Activated CD8-positive, alpha-beta memory T cell treated with anti-CD3 and anti-CD28 coated beads for 4 hours (primary cell): Measurements from ENCODE around the gene ANKRD10.
A peak's percentile ranks its signal among the peaks of the same experiment; 100 is the strongest.

ENCODE experiments used
- DNase-seq, 2 donors: peaks; one replicate each; pipeline ENCODE4 v3.0.0-alpha.2; 2020; ENCODE audit warnings: low read depth in 2 of 2

ANKRD10 gene

GRCh38 chr13:110914331-110915056, 375 bp downstream of the ANKRD10 start:
- DNase-seq = peak; percentile 42 to 49

DNA sequence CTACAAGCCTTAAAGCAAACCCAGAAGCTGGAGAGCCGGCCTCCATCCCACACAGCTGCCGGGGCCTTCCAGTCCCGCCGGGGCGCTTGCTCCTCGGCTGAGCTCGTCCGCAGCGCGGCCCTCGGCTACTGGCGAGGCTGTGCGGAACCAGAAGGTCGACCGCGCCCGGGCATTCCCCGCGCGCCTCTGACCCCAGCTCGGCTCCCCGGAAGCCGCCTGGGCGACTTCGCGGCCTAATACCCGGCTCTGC, 863 bp downstream of the ANKRD10 start:
- DNase-seq = no peak

- DNase-seq = no peak
Observed at GRCh38 chr13:110913322-110914080, 1.4 kb downstream of the ANKRD10 start.

- no peak for DNase-seq
Observed at GRCh38 chr13:110912651-110913051, 2.2 kb downstream of the ANKRD10 start.

GRCh38 chr13:110911880-110912279, 3.0 kb downstream of the ANKRD10 start:
- DNase-seq = no peak

DNA sequence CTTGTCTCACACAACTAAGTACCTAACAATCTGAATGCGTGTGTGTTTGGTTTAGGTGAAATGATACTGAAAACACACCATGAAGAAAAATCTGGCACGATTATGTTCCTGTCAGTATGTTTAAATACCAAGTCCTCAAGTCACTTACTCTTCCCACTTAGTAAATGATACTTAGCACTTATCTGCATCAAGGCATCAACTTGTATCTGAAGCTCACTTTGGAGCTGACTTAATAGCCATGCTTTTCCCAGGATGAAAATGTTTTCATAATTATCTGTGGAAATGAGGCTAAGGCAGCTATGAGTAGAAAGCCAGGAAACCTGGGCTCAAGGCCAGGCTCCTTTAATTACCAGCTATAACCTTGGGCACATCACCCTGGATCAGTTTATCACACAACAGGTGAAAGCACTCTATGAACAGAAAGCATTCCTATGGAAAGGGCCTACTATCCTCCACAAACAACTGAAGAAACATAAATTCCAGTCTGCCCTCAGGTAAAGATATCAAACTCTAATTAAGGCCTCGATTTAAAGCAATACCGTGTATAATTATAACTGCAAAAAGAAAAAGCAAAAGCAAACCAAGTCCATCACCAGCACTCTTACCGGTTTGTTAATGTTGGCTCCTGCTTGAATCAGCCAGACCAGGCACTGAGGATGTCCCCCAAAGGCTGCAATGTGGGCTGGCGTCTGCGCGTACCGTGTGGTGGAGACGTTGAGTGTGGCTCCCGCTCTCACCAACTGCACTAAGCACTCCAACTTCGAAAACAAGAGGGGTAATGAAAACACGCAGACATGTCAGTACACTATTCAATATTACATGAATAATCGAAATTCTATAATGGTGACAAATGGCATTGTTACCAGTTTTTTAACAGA, 4.6 kb downstream of the ANKRD10 start:
- no peak for DNase-seq

DNA sequence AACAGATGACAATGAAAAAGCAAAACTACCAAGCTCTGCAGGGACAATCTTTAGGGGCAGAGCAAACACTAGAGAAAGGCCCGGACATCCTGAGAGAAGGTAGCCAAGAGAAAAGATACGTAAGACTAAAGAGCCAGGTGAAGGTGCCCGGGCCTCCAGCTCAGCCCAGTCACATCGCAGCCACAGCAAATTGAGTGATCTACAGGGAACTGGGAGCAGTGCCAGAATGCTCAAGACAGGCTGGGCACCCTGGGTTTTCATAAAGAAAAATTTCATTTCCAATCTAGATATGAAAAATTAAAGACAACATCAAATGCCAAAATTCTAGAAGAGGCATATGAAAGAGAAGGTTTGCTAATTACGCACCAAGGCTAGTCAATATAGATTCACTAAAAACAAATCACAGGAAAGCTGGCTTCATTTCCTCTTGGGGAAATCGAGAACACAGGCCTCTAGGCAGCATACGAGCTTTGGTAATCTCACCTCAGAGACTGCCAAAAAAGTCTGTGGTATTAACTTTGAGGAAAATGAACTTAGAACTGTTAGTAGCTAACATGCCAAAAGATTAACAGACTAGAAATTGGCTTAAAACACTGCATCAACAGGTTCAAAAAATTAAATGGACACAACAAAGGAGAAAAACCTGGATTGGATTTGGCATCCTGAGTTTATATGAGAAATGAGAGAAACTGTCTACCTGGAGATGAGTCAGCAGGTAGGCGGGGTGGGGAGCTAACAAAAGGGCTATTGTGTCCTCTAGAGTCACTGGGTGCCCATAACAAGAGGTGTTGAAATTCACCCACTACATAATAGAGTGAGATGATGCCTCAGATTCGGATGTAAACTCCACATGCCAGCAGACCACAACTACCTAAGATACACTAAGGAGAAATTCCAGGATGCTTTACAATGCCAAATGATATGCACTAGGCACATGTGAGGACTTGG, 6.6 kb downstream of the ANKRD10 start:
- no peak for DNase-seq

GRCh38 chr13:110907301-110907700, 7.6 kb downstream of the ANKRD10 start:
- no peak for DNase-seq

GRCh38 chr13:110904748-110905147, 10.1 kb downstream of the ANKRD10 start:
- DNase-seq = no peak

DNA sequence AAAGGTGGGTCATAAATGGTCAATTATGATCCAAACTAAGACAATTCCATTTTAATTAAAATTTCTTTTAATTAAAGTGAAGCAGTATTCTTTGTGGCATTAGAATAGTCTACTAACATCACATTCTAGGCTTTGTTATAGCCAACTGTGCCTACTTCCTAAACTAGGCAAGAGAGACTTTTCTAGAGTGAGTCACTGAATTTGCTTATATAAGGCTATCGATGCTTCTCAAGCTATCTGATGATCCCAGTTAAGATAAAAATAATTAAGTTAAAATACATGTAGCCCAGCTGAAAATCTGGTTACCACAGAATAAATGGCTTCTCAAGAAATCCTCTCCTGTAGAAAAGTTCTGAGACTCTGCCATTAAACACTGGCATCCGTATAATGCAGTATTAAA, 12.5 kb downstream of the ANKRD10 start:
- no peak for DNase-seq

DNA sequence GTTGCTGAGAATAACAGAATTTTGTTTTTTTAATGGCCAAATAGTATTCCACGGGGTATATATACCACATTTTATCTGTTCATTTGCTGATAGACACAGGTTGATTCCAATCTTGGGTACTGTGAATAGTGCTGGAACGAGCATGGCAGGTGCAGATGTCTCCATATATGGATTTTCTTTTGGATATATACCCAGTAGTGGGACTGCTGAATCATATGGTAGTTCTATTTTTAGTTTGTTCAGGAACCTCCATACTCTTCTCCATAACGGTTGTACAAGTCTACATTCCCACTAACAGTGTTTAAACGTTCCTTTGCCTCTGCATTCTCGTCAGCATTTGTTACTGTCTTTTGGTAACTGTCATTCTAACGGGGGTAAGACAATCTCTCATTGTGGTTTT, 17.3 kb downstream of the ANKRD10 start:
- DNase-seq = no peak

- no peak for DNase-seq
Observed at GRCh38 chr13:110897014-110897413, 17.9 kb downstream of the ANKRD10 start.

GRCh38 chr13:110894086-110894485, 20.8 kb downstream of the ANKRD10 start:
- no peak for DNase-seq

GRCh38 chr13:110893571-110893970, 21.3 kb downstream of the ANKRD10 start:
- no peak for DNase-seq

DNA sequence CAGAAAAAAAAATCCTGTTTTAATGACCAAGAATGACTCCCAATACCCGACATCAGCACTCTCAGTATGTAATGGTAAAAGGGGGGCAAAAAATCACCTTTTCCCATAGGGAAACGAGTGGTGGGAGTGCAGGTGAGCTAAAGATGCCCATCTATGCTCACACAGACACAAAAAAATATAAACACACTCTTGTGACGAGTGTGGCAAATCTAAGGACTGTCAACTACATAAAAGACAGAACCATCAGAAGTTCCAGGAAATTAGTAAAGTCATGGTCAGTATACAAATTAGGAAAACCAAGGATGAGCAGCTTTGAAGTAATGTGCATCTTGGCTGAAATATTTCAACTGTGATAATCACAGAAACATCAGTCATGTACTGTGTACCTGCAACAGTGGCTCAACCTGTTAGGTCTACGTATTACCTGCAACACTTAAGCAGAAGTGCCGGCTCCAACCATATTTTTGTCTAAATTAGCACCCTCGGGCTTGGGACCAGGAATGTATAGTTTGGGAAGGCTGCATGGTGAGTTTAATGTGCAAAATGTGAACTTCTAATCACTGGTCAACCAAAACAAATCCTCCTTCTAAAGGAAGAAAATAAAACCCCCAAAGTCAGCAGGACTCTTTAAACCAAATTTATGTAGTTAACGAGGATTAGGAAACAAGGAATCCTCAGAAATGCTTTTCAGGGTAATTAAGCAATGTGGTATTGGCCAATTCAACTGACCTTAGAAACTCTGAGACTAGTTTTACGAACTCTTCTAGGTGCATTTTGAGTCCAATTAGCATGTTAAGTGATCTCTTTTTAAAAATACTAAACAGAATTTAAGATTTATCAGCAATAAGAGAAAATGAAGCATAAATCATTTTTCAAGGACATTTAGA, 24.3 kb downstream of the ANKRD10 start:
- DNase-seq = no peak

DNA sequence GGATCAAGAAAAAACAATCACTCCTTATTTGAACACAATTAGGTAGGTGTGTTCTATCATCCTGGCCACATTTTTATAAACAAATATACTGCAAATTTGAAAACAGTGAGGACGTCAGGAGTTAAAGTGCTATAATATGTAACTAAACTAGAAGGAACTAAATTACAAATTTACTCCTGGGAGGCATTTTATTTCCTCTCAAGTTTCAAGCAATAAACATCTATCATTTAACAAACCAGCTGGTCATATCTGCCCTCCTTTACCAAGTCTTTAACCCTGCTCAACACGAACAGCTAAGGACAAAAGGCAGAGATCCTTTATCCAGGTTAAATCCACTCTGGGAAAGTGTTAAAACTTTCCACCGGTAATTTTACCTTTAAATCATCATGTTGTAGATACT, 26.5 kb downstream of the ANKRD10 start:
- no peak for DNase-seq

GRCh38 chr13:110887597-110888333, 27.1 kb downstream of the ANKRD10 start:
- DNase-seq = no peak

DNA sequence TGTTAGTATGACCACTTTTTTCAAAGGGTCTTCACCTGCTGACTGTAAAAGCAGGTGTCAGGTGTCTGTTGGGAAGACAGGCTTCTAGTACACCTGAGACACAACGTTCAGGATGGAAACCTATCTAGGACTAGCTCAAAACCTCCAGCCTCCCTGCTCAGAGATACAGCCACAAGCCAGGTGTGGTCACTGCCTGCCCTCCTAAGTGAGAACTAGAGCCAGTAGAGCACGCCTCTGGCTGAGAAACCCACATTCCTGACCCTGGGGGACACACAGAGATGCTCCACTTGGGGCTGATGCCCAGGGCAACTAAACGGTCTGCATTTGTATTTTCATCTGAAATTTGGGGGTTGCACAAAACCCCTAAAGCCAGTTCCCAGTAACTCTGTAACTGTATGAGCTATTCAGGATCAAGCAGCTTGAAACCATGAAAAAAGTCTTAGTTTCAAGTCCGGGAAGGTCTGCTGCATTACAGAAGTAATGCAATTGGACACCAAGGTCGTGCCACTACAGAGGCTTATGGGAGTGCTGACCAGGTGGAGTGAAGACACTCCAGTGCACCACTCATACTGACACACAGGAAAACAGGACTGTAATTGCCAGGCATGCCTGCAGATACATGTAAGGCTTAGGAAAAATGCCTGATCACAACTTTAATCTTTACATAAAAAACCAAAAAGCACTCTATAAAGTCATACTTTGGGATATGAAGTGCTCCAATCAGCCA, 27.8 kb downstream of the ANKRD10 start:
- no peak for DNase-seq
